ENCODE measurements around the gene KCNJ5.

Gene KCNJ5

DNA sequence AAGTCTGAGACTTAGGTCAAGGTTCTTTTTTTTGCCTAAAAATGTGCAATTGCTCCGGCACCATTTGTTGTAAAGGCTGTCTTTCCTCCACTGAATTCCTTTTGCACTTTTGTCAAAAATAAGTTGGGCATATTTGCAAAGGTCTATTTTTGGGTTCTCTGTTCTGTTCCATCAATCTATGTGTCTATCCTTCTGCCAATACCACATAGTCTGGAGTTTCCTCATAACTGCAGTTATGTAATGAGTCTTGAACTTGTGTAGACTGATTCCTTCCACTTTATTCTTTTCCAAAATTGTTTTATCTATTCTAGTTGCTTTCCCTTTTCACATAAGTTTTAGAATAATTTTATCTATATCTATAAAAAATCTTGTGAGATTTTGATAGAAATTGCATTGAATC, 6.7 kb downstream of the KCNJ5 start:
- DNase-seq = no peak

- DNase-seq = peak; percentile 40
Observed at GRCh38 chr11:128898580-128899344, 7.6 kb downstream of the KCNJ5 start.

GRCh38 chr11:128900468-128900867, 9.3 kb downstream of the KCNJ5 start:
- DNase-seq = no peak

DNA sequence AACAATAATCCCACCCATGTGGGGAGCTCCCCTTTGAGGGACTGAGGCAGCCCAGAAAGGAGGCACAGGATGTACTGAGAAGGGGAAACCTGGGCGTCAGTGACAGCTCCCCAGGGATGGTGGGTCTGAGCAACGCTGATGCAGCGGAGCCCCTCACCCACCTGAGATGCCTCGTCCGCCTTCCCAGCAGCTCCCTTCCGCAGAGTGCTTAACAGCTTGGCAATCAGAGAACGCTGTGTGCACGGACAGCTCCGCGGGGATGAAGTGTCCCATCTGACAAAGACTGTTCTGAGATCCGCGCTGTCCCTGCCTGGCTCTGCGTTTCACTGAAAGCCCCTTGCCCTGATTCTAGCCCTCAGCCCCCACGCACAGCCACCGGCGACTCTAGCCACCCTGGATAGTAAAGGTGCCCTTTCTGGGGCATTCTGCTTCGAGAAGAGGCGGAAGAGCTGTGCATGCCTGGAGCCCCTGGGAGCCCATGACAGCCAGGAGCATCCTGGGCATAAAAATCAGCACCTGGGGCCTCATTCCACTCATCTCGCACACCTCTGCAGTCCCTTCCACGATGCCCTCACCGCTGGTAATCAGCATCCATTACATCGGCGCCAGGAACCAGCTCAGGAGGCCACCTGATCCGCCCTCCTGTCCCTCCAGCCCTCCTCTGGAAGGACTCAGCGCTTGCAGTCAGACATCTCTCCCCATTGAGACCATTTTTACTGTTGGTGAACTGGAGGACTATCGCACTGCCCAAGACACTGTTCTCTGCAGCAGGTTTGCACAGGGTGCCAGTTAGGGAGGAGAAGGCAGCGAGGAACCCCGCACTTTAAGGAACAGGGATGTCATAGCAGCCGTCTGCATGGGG, 10.7 kb downstream of the KCNJ5 start:
- DNase-seq = no peak

- DNase-seq = peak; percentile 74
Observed at GRCh38 chr11:128902515-128903066, 11.4 kb downstream of the KCNJ5 start.

DNA sequence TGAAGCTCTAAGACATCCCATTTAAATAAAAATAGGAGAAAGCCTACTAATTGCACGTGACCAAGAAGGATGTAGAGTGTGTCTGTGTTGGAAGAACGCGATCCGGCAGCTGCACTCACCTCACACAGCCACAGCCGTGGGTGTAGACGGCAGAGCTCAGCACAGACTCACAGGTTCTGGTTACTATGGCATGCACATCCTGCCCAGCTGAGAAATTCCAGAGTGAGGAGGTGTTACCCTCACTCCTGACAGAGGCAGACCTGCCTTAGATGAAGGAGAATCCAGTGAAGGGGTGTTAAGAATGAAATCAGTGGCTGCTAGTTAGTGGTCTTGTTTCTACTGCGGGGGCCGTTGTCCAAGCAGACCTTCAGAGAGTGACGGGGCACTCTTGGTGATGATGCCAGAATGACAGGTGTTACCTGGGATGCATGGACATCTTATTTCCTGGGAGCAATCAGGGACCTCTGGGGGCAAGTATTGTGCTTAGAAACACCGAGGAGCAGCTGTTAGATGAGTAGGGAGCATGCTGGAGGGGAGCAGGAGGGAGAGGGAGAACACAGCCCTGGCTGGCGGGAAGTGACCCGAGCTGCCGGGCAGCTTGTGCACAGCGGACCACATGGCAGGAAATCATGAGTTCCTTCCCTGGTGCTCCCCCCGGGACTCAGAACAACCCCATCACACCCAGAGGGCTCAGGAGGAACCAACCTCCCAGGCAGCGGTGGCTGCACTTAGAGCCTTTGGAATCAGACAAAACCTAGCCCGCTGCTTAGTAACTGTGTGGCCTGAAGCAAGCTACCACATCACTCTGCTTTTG, 12.3 kb downstream of the KCNJ5 start:
- DNase-seq = peak; percentile 46

GRCh38 chr11:128904303-128904655, 13.1 kb downstream of the KCNJ5 start:
- no peak for DNase-seq

DNA sequence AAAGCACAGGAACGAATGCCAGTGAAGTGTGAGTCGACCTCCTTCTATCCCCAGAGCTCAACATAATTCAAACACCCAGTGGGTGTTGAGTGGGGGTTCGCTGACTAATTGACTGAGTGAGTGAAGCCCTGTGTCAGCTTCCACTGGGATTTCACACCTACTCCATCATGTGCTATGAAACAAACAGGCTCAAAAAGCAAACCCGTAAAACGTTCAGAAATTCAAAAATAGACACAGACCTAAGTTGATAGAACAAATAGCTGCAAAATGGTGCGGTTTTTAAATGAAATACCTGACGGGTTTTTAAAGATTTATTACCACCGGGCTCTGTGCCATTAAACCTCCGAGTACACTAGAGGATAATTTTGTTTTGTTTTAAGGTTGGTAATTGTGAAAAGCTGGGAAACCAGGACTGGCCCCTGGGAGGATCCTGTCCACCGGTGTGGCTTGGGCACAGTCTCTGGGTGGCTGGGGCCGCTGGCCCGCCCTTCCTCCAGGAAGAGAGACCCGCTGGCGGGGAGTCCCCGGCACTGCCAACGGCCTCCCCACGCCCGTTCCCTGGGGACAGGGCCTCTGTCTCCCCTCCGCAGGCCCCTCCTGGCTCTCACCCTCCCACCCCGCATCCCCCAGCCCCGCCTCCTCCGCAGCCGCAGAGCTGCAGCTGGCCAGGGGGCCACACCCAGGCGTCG, 13.6 kb downstream of the KCNJ5 start:
- DNase-seq = peak; percentile 79

GRCh38 chr11:128905345-128906184, 14.4 kb downstream of the KCNJ5 start:
- peak; percentile 32 for DNase-seq

- DNase-seq = no peak
Observed at GRCh38 chr11:128906185-128907050, 15.3 kb downstream of the KCNJ5 start.

GRCh38 chr11:128907585-128907984, 16.4 kb downstream of the KCNJ5 start:
- no peak for DNase-seq

DNA sequence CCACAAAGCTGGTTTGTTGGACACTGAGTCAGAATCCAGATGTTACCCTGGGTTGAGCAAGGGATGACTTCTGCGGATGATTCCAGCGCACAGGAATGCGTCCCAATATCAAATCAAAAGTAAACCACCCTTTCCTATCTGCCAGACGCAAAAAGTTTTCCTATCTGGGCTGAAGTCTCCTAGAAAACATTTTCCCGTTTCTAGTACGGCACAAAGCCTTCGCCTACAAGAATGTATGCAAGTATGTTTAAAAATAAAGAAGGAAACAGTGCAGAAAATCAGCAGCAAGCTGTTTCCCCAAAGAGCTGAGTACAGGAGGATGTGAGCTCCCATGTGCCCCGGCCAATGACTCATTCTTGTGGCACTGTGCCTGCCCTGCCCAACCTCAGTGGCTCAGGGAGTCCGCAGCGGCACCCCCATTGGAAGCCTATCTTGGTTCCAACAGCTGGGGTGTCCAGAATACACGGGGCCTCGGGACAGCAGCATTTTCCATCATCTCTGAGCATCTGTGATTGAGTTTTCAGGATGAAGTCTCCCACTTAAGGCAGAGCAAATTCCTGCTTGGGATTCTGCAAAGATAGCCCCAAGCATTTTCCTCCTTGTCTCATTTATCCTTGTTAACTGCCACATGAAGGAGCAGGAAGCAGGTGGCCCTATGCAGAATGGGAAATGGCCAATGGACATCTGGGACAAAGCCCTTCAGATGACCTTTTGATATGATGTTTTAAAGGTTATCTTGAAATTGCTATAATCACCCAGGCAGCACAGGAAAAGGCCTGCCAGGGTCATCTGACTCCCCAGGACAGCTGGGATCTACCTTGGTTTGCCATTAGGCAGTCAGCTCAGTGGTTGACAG, 17.5 kb downstream of the KCNJ5 start:
- DNase-seq = peak; percentile 56

GRCh38 chr11:128909438-128910125, 18.4 kb downstream of the KCNJ5 start:
- no peak for DNase-seq

DNA sequence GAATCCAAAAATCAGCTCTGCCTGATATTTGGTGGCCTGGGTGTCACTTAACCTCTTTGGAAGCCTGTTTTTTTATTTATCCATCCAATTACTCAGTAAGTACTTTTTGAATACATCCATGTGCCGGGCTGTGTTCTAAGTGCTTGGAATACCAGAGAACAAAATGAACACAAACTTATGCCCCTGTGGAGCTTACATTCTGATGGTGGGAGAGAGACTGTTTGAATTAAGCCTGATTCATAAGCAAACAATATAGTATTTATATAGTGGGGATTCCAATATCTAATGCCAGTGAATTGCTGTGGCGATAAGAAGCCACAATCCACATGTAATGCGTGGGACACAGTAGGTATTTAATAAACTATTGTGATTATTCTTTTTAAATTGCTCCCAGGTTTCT, 19.4 kb downstream of the KCNJ5 start:
- no peak for DNase-seq

DNA sequence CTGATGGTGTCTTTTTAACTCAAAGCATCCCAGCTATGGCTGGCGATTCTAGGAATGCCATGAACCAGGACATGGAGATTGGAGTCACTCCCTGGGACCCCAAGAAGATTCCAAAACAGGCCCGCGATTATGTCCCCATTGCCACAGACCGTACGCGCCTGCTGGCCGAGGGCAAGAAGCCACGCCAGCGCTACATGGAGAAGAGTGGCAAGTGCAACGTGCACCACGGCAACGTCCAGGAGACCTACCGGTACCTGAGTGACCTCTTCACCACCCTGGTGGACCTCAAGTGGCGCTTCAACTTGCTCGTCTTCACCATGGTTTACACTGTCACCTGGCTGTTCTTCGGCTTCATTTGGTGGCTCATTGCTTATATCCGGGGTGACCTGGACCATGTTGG, 20.1 kb downstream of the KCNJ5 start:
- DNase-seq = no peak

DNA sequence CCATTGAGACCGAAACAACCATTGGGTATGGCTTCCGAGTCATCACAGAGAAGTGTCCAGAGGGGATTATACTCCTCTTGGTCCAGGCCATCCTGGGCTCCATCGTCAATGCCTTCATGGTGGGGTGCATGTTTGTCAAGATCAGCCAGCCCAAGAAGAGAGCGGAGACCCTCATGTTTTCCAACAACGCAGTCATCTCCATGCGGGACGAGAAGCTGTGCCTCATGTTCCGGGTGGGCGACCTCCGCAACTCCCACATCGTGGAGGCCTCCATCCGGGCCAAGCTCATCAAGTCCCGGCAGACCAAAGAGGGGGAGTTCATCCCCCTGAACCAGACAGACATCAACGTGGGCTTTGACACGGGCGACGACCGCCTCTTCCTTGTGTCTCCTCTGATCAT, 20.5 kb downstream of the KCNJ5 start:
- DNase-seq = no peak

DNA sequence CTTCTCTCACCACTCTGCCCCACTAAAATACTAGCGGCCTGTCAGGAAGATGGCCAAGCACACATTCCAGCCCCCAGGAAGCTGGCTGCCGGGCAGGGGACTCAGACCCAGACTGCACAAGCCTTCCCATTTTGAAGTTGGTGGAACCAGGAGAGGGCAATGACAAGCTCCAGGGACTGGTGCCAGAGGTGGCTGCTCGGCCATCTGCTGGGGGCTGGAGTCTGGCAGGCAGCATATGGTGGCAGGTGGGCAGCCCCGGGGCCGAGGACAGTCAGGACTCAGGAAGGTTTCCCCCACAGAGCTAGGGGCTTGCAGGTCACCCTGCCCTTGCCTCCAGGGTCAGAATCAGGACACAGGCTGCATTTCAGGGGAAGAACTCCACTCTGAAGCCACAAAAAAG, 22.6 kb downstream of the KCNJ5 start:
- no peak for DNase-seq

GRCh38 chr11:128914216-128915148, 23.3 kb downstream of the KCNJ5 start:
- no peak for DNase-seq
